ENCODE results near the gene NPLOC4. TPM values are rescaled to one million over a fixed set of nuclear protein-coding genes. Genes with fewer than 3 reads are reported as not detected.

The NPLOC4 gene
- total and polyA plus RNA-seq, 9 donors, result 24.4 to 84.8 (median 56.3) TPM

GRCh38 chr17:81537343-81537855 is 99.5 kb downstream of the NPLOC4 start:
- Histone ChIP-seq H3K4me1 (ENCODE audit: insufficient read depth) (peaks cover 2% of the 10 kb centered on the region), H3K36me3 (no peaks in the 10 kb centered on the region), H3K4me3 (no peak overlapping the region), H3K27ac (no peak overlapping the region), H3K9me3 (no peaks in the 10 kb centered on the region), H3K27me3 (no peaks in the 10 kb centered on the region)
- 5 to 15% (median 9%) methylated on average over 11 to 17 of the region's 17 CpGs for WGBS, 3 donors
- TF ChIP-seq POLR2A (IDR thresholded peaks at IDR 0.05) (no peak), EP300 (IDR thresholded peaks at IDR 0.05) (no peak), CTCF (IDR thresholded peaks at IDR 0.05) (peak in 1 of 3 donors; percentile 44)
- intact Hi-C loops (cut with DNase I), result no loop called here
- no peak for DNase-seq

GRCh38 chr17:81536299-81537290 is 100.3 kb downstream of the NPLOC4 start:
- 3 to 5% (median 3%) methylated on average over 51 to 89 of the region's 89 CpGs for WGBS, 3 donors
- intact Hi-C loops (cut with DNase I), result no loop called here
- Histone ChIP-seq H3K36me3 (no peaks in the 10 kb centered on the region), H3K4me1 (ENCODE audit: insufficient read depth) (peaks cover 2% of the 10 kb centered on the region), H3K4me3 (no peak overlapping the region), H3K9me3 (no peaks in the 10 kb centered on the region), H3K27me3 (no peaks in the 10 kb centered on the region), H3K27ac (no peak overlapping the region)
- no peak for TF ChIP-seq CTCF (IDR thresholded peaks at IDR 0.05)
- TF ChIP-seq POLR2A (IDR thresholded peaks at IDR 0.05), result no peak
- TF ChIP-seq EP300 (IDR thresholded peaks at IDR 0.05), result no peak
- no peak for DNase-seq

GRCh38 chr17:81535480-81536298 is 101.2 kb downstream of the NPLOC4 start:
- TF ChIP-seq CTCF (IDR thresholded peaks at IDR 0.05) (no peak), EP300 (IDR thresholded peaks at IDR 0.05) (no peak)
- H3K27ac ChIP-seq, result no peak overlapping the region
- H3K36me3 ChIP-seq, result no peaks in the 10 kb centered on the region
- DNase-seq, result no peak
- H3K4me3 ChIP-seq, result no peak overlapping the region
- intact Hi-C loops (cut with DNase I), result no loop called here
- 58 to 73% (median 73%) methylated on average over 13 of the region's 13 CpGs for WGBS, 3 donors
- H3K27me3 ChIP-seq, result no peaks in the 10 kb centered on the region
- peaks cover 2% of the 10 kb centered on the region for H3K4me1 ChIP-seq (ENCODE audit: insufficient read depth)
- no peaks in the 10 kb centered on the region for H3K9me3 ChIP-seq

- H3K36me3 ChIP-seq, result no peaks in the 10 kb centered on the region
- DNase-seq, result no peak
- H3K4me3 ChIP-seq, result no peak overlapping the region
- no peak for TF ChIP-seq CTCF (IDR thresholded peaks at IDR 0.05)
- no peak for TF ChIP-seq EP300 (IDR thresholded peaks at IDR 0.05)
- TF ChIP-seq POLR2A (IDR thresholded peaks at IDR 0.05), result no peak
- intact Hi-C loops (cut with DNase I), result no loop called here
- H3K27me3 ChIP-seq, result no peaks in the 10 kb centered on the region
- 79 to 92% (median 88%) methylated on average over 5 of the region's 5 CpGs for WGBS, 3 donors
- H3K27ac ChIP-seq, result no peak overlapping the region
- H3K9me3 ChIP-seq, result no peaks in the 10 kb centered on the region
- H3K4me1 ChIP-seq (ENCODE audit: insufficient read depth), result peaks cover 2% of the 10 kb centered on the region
These were observed 101.9 kb downstream of the NPLOC4 start for GRCh38 chr17:81535007-81535328.
